Lower lobe of right lung (tissue), 2 donors: ENCODE data around the gene FBN2. TPM values are rescaled to one million over a fixed set of nuclear protein-coding genes. Genes with fewer than 3 reads are reported as not detected.
A peak's percentile ranks its signal among the peaks of the same experiment; 100 is the strongest.

Experiments used
- ATAC-seq, 2 donors: fragments of 200-7000 bp; cut with Tn5 transposase; one replicate each; pipeline ENCODE4 v1.9.1; 2020 to 2022; ENCODE audit warnings: mild to moderate bottlenecking in 2 of 2, moderate library complexity in 2 of 2
- DNase-seq: peaks from one replicate; pipeline ENCODE4 v3.0.0-alpha.2; 2020
- H3K27ac ChIP-seq: fragments of 200-600 bp; one replicate; pipeline ENCODE4 v1.8.0; 2022
- H3K27me3 ChIP-seq: fragments of 200-600 bp; one replicate; pipeline ENCODE4 v1.8.0; 2022; ENCODE audit warnings: low read depth
- H3K36me3 ChIP-seq: fragments of 200-600 bp; one replicate; pipeline ENCODE4 v1.8.0; 2022; ENCODE audit warnings: mild to moderate bottlenecking
- H3K4me1 ChIP-seq: fragments of 200-600 bp; one replicate; pipeline ENCODE4 v1.8.0; 2022
- H3K4me3 ChIP-seq: fragments of 200-600 bp; one replicate; pipeline ENCODE4 v1.8.0; 2022; ENCODE audit warnings: mild to moderate bottlenecking
- H3K9me3 ChIP-seq: fragments of 200-600 bp; one replicate; pipeline ENCODE4 v1.8.0; 2022
- intact Hi-C: fragments of 100-400 bp; cut with DNase I; formaldehyde crosslinking; loops from one replicate; pipeline ENCODE4 v1.11.0; 2022
- total RNA-seq: library from RNA; stranded (reverse); fragmentation: NEBNext Ultra II Directional; extraction: Animal tissue kit (Norgen Biotek cat#: 25700); gene quantifications from one replicate; pipeline ENCODE4 v1.2.1, GENCODE V29; 2021
- TF ChIP-seq, protein P1 (sequence below): fragments of 200-600 bp; IDR thresholded peaks from one replicate; pipeline ENCODE4 v1.8.0; 2022; ENCODE audit warnings: antibody characterized with exemption, mild to moderate bottlenecking
- donor health status: DM: no; HTN: yes; CAD: no; lungs with severe emphysema.

The FBN2 gene
- total RNA-seq, 1 donor from 2014 or later: 0.83 TPM

- Histone ChIP-seq H3K27ac (no peak overlapping the region), H3K4me3 (no peak overlapping the region), H3K9me3 (no peaks in the 10 kb centered on the region), H3K27me3 (no peaks in the 10 kb centered on the region), H3K36me3 (no peaks in the 10 kb centered on the region), H3K4me1 (no peaks in the 10 kb centered on the region)
- TF ChIP-seq, protein P1, sequence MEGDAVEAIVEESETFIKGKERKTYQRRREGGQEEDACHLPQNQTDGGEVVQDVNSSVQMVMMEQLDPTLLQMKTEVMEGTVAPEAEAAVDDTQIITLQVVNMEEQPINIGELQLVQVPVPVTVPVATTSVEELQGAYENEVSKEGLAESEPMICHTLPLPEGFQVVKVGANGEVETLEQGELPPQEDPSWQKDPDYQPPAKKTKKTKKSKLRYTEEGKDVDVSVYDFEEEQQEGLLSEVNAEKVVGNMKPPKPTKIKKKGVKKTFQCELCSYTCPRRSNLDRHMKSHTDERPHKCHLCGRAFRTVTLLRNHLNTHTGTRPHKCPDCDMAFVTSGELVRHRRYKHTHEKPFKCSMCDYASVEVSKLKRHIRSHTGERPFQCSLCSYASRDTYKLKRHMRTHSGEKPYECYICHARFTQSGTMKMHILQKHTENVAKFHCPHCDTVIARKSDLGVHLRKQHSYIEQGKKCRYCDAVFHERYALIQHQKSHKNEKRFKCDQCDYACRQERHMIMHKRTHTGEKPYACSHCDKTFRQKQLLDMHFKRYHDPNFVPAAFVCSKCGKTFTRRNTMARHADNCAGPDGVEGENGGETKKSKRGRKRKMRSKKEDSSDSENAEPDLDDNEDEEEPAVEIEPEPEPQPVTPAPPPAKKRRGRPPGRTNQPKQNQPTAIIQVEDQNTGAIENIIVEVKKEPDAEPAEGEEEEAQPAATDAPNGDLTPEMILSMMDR: no peak
- ATAC-seq (peak in 1 of 2 donors; percentile 32), DNase-seq (no peak)
- intact Hi-C loops: no loop called here
These were observed 310.0 kb downstream of the FBN2 start for GRCh38 chr5:128228008-128228407.

GRCh38 chr5:128225245-128226030 lies 312.6 kb downstream of the FBN2 start:
- no peak overlapping the region for H3K27ac ChIP-seq
- no peaks in the 10 kb centered on the region for H3K4me1 ChIP-seq
- H3K4me3 ChIP-seq: no peak overlapping the region
- ATAC-seq (no peak), DNase-seq (no peak)
- H3K9me3 ChIP-seq: no peaks in the 10 kb centered on the region
- H3K27me3 ChIP-seq: no peaks in the 10 kb centered on the region
- intact Hi-C loops: no loop called here
- H3K36me3 ChIP-seq: no peaks in the 10 kb centered on the region
- TF ChIP-seq, protein P1: no peak

GRCh38 chr5:128224336-128224735 lies 313.7 kb downstream of the FBN2 start:
- no peak overlapping the region for H3K27ac ChIP-seq
- no peaks in the 10 kb centered on the region for H3K4me1 ChIP-seq
- intact Hi-C loops: no loop called here
- TF ChIP-seq, protein P1: no peak
- H3K36me3 ChIP-seq: no peaks in the 10 kb centered on the region
- H3K9me3 ChIP-seq: no peaks in the 10 kb centered on the region
- DNase-seq (no peak), ATAC-seq (no peak)
- no peak overlapping the region for H3K4me3 ChIP-seq
- H3K27me3 ChIP-seq: no peaks in the 10 kb centered on the region

GRCh38 chr5:128220841-128221240 lies 317.2 kb downstream of the FBN2 start:
- no peak overlapping the region for H3K27ac ChIP-seq
- H3K36me3 ChIP-seq: no peaks in the 10 kb centered on the region
- H3K4me1 ChIP-seq: no peaks in the 10 kb centered on the region
- H3K9me3 ChIP-seq: no peaks in the 10 kb centered on the region
- DNase-seq (no peak), ATAC-seq (no peak)
- TF ChIP-seq, protein P1: no peak
- no peaks in the 10 kb centered on the region for H3K27me3 ChIP-seq
- intact Hi-C loops: no loop called here
- no peak overlapping the region for H3K4me3 ChIP-seq

- TF ChIP-seq, protein P1: no peak
- intact Hi-C loops: no loop called here
- H3K27ac ChIP-seq: no peak overlapping the region
- no peaks in the 10 kb centered on the region for H3K9me3 ChIP-seq
- ATAC-seq (peak; percentile 28 to 44), DNase-seq (no peak)
- H3K4me1 ChIP-seq: no peaks in the 10 kb centered on the region
- H3K27me3 ChIP-seq: no peaks in the 10 kb centered on the region
- no peak overlapping the region for H3K4me3 ChIP-seq
- no peaks in the 10 kb centered on the region for H3K36me3 ChIP-seq
These were observed 321.0 kb downstream of the FBN2 start for GRCh38 chr5:128216860-128217531.
